Panc1 (cell line): ENCODE results near the gene OGA.

Experiments
- CTCF ChIP-seq: fragments of 450-650 bp; IDR thresholded peaks from 2 replicates; pipeline ENCODE4 v1.5.1; 2017; ENCODE audit warnings: mild to moderate bottlenecking
- TCF7L2 ChIP-seq: IDR thresholded peaks from 2 replicates; pipeline ENCODE4 v1.6.1; 2011; ENCODE audit warnings: mild to moderate bottlenecking, low read depth, low read length, inconsistent platforms

- TF ChIP-seq CTCF = no peak
- no peak for TF ChIP-seq TCF7L2
Measured at GRCh38 chr10:101833466-101833865, 15.2 kb upstream of the OGA start.
